MCF 10A (cell line): ENCODE measurements around the gene IMMP2L. TPM values are rescaled to one million over a fixed set of nuclear protein-coding genes. Genes with fewer than 3 reads are reported as not detected.

Source experiments
- BruUV-seq: library from RNA; stranded (reverse); fragments of 400-500 nt; replicated peaks from 2 replicates; lab custom pipeline; 2021; lab: Mats Ljungman, UMichigan
- CTCF ChIA-PET: fragments of 300-600 bp; sonication (Branson Sonifier 250); formaldehyde crosslinking; extraction: SDS; loops from one replicate; lab custom pipeline; 2021; ENCODE audit warnings: antibody characterized with exemption, inconsistent platforms; lab: Yijun Ruan, JAX
- POLR2A ChIA-PET: fragments of 300-600, 350-650 bp; sonication (Branson Sonifier 250); formaldehyde crosslinking; extraction: SDS; loops from one replicate; lab custom pipeline; 2020; ENCODE audit warnings: antibody characterized with exemption, inconsistent platforms; lab: Yijun Ruan, JAX
- DNase-seq: peaks from one replicate; pipeline ENCODE4 v3.0.0-alpha.2; 2018; ENCODE audit not compliant: unreplicated experiment
- H3K27ac Mint-ChIP-seq: one replicate; pipeline ENCODE4 v1.8.0; 2022; ENCODE audit warnings: mild to moderate bottlenecking, low read depth, mixed read lengths; ENCODE audit not compliant: unreplicated experiment
- H3K27me3 Mint-ChIP-seq: one replicate; pipeline ENCODE4 v1.8.0; 2022; ENCODE audit warnings: mixed read lengths; ENCODE audit not compliant: insufficient read depth, unreplicated experiment
- H3K36me3 Mint-ChIP-seq: one replicate; pipeline ENCODE4 v1.8.0; 2022; ENCODE audit warnings: mild to moderate bottlenecking, moderate library complexity, mixed read lengths; ENCODE audit not compliant: insufficient read depth, unreplicated experiment
- H3K4me1 Mint-ChIP-seq: one replicate; pipeline ENCODE4 v1.8.0; 2022; ENCODE audit warnings: mixed read lengths; ENCODE audit not compliant: insufficient read depth, unreplicated experiment
- H3K4me3 Mint-ChIP-seq: one replicate; pipeline ENCODE4 v1.8.0; 2022; ENCODE audit warnings: mild to moderate bottlenecking, moderate library complexity, mixed read lengths; ENCODE audit not compliant: unreplicated experiment
- H3K9me3 Mint-ChIP-seq: one replicate; pipeline ENCODE4 v1.8.0; 2022; ENCODE audit warnings: mixed read lengths; ENCODE audit not compliant: unreplicated experiment
- CTCF ChIP-seq: fragments of 200-600 bp; IDR thresholded peaks from one replicate; pipeline ENCODE4 v1.8.0; 2022; ENCODE audit warnings: antibody characterized with exemption, mild to moderate bottlenecking; ENCODE audit not compliant: unreplicated experiment
- intact Hi-C: fragments of 100-400 bp; cut with micrococcal nuclease; formaldehyde crosslinking; loops from 2 replicates; pipeline ENCODE4 v1.14.1; 2022
- total RNA-seq: library from RNA; stranded (reverse); gene quantifications from 2 replicates; pipeline ENCODE4 v1.2.3, GENCODE V29; 2022

IMMP2L gene
- total RNA-seq, 1 experiment from 2014 or later = 23.7 TPM

- no peaks in the 10 kb centered on the region for H3K4me1 Mint-ChIP-seq
- no peak overlapping the region for H3K4me3 Mint-ChIP-seq
- intact Hi-C loops = no loop called here
- no TSS peak for BruUV-seq
- DNase-seq = no peak
- H3K9me3 Mint-ChIP-seq = no peaks in the 10 kb centered on the region
- no peak overlapping the region for H3K27ac Mint-ChIP-seq
- H3K27me3 Mint-ChIP-seq = no peaks in the 10 kb centered on the region
- POLR2A ChIA-PET = no interaction called here
- no peak for TF ChIP-seq CTCF
- CTCF ChIA-PET = interaction anchor here (0.7 kb wide), 1 partner anchor 926 kb away, joined by 3 read pairs; no protein-coding TSS in a partner anchor
- peaks cover 6% of the 10 kb centered on the region for H3K36me3 Mint-ChIP-seq
These were observed 351.3 kb downstream of the IMMP2L start for GRCh38 chr7:111210996-111211395.

GRCh38 chr7:111210043-111210442 is 352.2 kb downstream of the IMMP2L start:
- Mint-ChIP-seq H3K36me3 (peaks cover 6% of the 10 kb centered on the region), H3K9me3 (no peaks in the 10 kb centered on the region), H3K27me3 (no peaks in the 10 kb centered on the region), H3K4me1 (no peaks in the 10 kb centered on the region), H3K27ac (no peak overlapping the region), H3K4me3 (no peak overlapping the region)
- no peak for TF ChIP-seq CTCF
- CTCF ChIA-PET = no interaction called here
- POLR2A ChIA-PET = no interaction called here
- BruUV-seq = no TSS peak
- intact Hi-C loops = no loop called here
- DNase-seq = no peak

- Mint-ChIP-seq H3K27ac (no peak overlapping the region), H3K4me1 (no peaks in the 10 kb centered on the region), H3K27me3 (no peaks in the 10 kb centered on the region), H3K9me3 (no peaks in the 10 kb centered on the region), H3K36me3 (peaks cover 6% of the 10 kb centered on the region), H3K4me3 (no peak overlapping the region)
- DNase-seq = no peak
- intact Hi-C loops = no loop called here
- no peak for TF ChIP-seq CTCF
- ChIA-PET CTCF (interaction anchor here (0.6 kb wide), 1 partner anchor 15 kb away, joined by 3 read pairs; no protein-coding TSS in a partner anchor), POLR2A (no interaction called here)
- BruUV-seq = no TSS peak
These were observed 357.0 kb downstream of the IMMP2L start for GRCh38 chr7:111205251-111205650.

- no peak for DNase-seq
- ChIA-PET POLR2A (no interaction called here), CTCF (no interaction called here)
- TF ChIP-seq CTCF = no peak
- no peaks in the 10 kb centered on the region for H3K9me3 Mint-ChIP-seq
- no TSS peak for BruUV-seq
- no peak overlapping the region for H3K27ac Mint-ChIP-seq
- H3K4me3 Mint-ChIP-seq = no peak overlapping the region
- intact Hi-C loops = no loop called here
- no peaks in the 10 kb centered on the region for H3K36me3 Mint-ChIP-seq
- H3K27me3 Mint-ChIP-seq = no peaks in the 10 kb centered on the region
- H3K4me1 Mint-ChIP-seq = peaks cover 12% of the 10 kb centered on the region
These were observed 360.0 kb downstream of the IMMP2L start for GRCh38 chr7:111202321-111202720.
